Measurements from ENCODE around the gene SETBP1. TPM values are rescaled to one million over a fixed set of nuclear protein-coding genes. Genes with fewer than 3 reads are reported as not detected.

The SETBP1 gene
- total and polyA plus RNA-seq, 3 donors from 2014 or later: 6.2 to 34.7 (median 33.1) TPM

GRCh38 chr18:45012286-45012685, 331.6 kb downstream of the SETBP1 start:
- Histone ChIP-seq H3K36me3 (ENCODE audit: low read depth, missing control alignments) (no peaks in the 10 kb centered on the region), H3K4me1 (peaks cover 7% of the 10 kb centered on the region), H3K27ac (no peak overlapping the region), H3K9me3 (no peaks in the 10 kb centered on the region), H3K4me3 (no peak overlapping the region), H3K27me3 (no peaks in the 10 kb centered on the region)
- intact Hi-C loops (cut with DNase I; ENCODE audit: low total_unique reads): no loop called here
- 90 to 100% methylated on average over 3 of the region's 3 CpGs for WGBS, 2 donors
- DNase-seq: no peak
- TF ChIP-seq CTCF (IDR thresholded peaks at IDR 0.05): no peak
- no peak for TF ChIP-seq POLR2A (IDR thresholded peaks at IDR 0.05)

- Histone ChIP-seq H3K4me1 (peaks cover 7% of the 10 kb centered on the region), H3K9me3 (no peaks in the 10 kb centered on the region), H3K27ac (peak overlapping the region in 1 of 2 donors; percentile 41), H3K27me3 (no peaks in the 10 kb centered on the region), H3K4me3 (no peak overlapping the region), H3K36me3 (ENCODE audit: low read depth, missing control alignments) (no peaks in the 10 kb centered on the region)
- TF ChIP-seq POLR2A (IDR thresholded peaks at IDR 0.05): no peak
- no peak for TF ChIP-seq CTCF (IDR thresholded peaks at IDR 0.05)
- 60 to 82% methylated on average over 2 of the region's 2 CpGs for WGBS, 2 donors
- intact Hi-C loops (cut with DNase I; ENCODE audit: low total_unique reads): no loop called here
- no peak for DNase-seq
Measured at GRCh38 chr18:45014047-45014501, 333.4 kb downstream of the SETBP1 start.

GRCh38 chr18:45015788-45016128, 335.1 kb downstream of the SETBP1 start:
- Histone ChIP-seq H3K9me3 (no peaks in the 10 kb centered on the region), H3K4me3 (no peak overlapping the region)
- intact Hi-C loops (cut with DNase I; ENCODE audit: low total_unique reads): no loop called here

GRCh38 chr18:45019469-45019868, 338.8 kb downstream of the SETBP1 start:
- no peaks in the 10 kb centered on the region for H3K9me3 ChIP-seq
- H3K4me3 ChIP-seq: no peak overlapping the region
- no peak for TF ChIP-seq POLR2A (IDR thresholded peaks at IDR 0.05)
- no peak for TF ChIP-seq CTCF (IDR thresholded peaks at IDR 0.05)
- no peak for DNase-seq
- 82 to 90% methylated on average over 1 of the region's 1 CpG for whole genome bisulfite sequencing, 2 donors
- no peak overlapping the region for H3K27ac ChIP-seq
- no peaks in the 10 kb centered on the region for H3K36me3 ChIP-seq (ENCODE audit: low read depth, missing control alignments)
- no peaks in the 10 kb centered on the region for H3K4me1 ChIP-seq
- intact Hi-C loops (cut with DNase I; ENCODE audit: low total_unique reads): no loop called here
- H3K27me3 ChIP-seq: no peaks in the 10 kb centered on the region

More at GRCh38 chr18:45015788-45016128, 335.1 kb downstream of the SETBP1 start:
- peak overlapping the region in 1 of 2 donors; percentile 51 for H3K27ac ChIP-seq
- peaks cover 7% of the 10 kb centered on the region for H3K4me1 ChIP-seq
- no peaks in the 10 kb centered on the region for H3K27me3 ChIP-seq
- no peaks in the 10 kb centered on the region for H3K36me3 ChIP-seq (ENCODE audit: low read depth, missing control alignments)
- no peak for DNase-seq
- TF ChIP-seq POLR2A (IDR thresholded peaks at IDR 0.05) (no peak), CTCF (IDR thresholded peaks at IDR 0.05) (no peak)
- 52 to 53% methylated on average over 1 of the region's 1 CpG for WGBS, 2 donors

- intact Hi-C loops (cut with DNase I; ENCODE audit: low total_unique reads): no loop called here
- WGBS, 2 donors: 91 to 92% methylated on average over 5 of the region's 5 CpGs
- no peak for DNase-seq
Measured at GRCh38 chr18:45023519-45023918, 342.8 kb downstream of the SETBP1 start.

More at GRCh38 chr18:45023519-45023918, 342.8 kb downstream of the SETBP1 start:
- Histone ChIP-seq H3K27ac (no peak overlapping the region), H3K4me1 (no peaks in the 10 kb centered on the region), H3K4me3 (no peak overlapping the region), H3K9me3 (no peaks in the 10 kb centered on the region), H3K27me3 (no peaks in the 10 kb centered on the region), H3K36me3 (ENCODE audit: low read depth, missing control alignments) (no peaks in the 10 kb centered on the region)
- TF ChIP-seq POLR2A (IDR thresholded peaks at IDR 0.05) (no peak), CTCF (IDR thresholded peaks at IDR 0.05) (no peak)
